GM18867 (cell line): ENCODE data around the gene BACE2.

Experiments
- ATAC-seq: cut with Tn5 transposase; IDR thresholded peaks from one replicate; pipeline ENCODE4 v1.9.1; 2021; ENCODE audit warnings: mild to moderate bottlenecking, moderate library complexity; ENCODE audit not compliant: unreplicated experiment

Gene BACE2

DNA sequence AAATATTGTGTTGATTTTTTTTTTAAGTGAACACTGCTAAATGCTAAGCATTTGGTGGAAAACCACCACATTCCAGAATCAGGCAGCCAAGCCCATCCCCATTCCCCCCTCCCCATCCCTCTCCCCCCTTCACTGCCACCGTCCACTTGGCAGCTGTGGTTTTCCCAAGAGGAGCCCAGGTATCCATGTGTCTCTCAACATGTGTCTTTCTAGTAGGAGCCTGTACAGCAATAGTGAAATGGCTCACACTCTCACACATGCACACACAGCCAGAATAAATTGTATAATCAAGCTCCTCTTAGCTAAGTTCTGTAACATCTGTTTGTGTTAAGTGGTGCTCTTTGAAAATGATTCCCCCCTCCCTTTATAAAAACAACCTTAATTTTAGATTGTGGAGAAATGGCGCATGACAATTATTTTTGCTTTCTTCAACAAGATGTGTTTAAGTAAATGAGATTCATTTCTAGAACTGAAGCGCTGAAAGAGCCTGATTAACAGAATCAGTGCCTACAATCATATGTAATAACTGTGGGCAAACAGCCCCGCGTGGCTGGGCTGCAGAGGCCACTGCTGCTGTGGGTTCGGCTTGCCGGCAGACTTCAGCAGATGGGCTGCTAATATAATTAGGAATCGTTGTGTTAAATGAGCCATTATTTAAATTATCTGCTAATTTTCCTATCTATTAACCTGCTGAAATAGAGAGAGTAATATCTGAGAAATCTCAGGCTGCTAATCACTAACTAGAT, 43.3 kb downstream of the BACE2 start:
- no peak for ATAC-seq

DNA sequence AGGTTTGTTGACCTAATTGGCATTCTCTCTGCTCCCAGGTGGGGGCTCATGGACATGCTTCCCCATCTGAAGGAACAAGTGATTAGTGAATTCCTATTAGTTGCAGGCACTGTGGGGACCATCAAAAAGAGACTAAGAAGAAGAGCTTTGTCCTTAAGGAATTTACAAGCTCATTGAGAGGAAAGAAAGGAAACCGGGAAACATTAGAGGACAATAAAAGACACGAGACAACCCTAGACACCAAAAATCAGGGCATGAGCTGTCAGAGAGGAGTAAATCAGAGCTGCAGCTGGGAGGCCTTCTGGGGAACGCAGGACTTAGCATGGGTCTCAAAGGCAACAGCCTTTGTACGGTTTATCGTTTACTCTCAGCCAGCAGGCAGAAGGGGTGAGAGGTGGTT, 45.1 kb downstream of the BACE2 start:
- no peak for ATAC-seq

DNA sequence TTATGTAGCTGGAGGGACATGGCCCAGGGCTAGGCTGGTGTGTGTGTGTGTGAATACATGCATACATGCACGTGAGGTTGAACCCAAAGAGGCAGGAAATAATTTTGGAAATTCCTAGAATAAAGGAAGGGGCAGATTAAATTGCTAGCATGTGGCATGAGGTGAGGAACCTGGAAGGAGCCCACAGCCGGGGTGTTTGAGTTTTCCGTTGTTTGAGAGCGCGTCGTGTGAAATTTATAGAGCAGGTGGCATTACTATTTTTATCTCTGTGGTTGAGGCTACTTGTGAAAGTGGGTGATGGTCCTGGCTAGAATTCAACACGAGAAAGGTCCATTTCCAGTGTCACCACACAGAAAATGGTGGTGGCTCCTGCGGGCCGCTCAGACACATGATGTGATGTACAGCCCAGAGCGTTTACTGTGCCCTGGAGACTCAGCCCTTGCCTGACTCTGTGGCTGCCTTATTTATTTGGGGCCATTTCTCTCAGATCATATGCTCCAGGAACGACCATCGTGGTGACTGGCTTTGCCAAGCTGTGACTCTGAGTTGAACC, 48.0 kb downstream of the BACE2 start:
- ATAC-seq, result no peak

DNA sequence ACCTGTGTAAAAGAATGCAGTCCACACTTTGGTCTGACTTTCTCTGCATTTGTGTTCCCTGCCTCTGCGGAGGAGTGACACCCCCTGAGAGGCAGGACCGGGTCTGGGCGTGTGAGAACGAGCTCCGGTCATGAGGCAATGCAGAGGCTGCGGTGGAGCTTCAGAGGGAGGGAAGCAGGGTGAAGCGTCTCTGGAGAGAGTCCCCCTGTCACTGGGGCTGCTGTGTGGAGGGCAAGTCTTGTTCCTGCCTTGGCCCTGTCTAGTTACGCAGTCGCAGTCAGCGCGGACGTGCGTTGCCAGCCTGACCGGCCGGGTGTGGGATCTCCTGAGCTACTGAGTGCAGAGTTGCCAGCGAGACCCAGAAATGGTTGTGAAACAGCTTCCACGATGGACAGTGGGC, 48.5 kb downstream of the BACE2 start:
- ATAC-seq, result no peak

DNA sequence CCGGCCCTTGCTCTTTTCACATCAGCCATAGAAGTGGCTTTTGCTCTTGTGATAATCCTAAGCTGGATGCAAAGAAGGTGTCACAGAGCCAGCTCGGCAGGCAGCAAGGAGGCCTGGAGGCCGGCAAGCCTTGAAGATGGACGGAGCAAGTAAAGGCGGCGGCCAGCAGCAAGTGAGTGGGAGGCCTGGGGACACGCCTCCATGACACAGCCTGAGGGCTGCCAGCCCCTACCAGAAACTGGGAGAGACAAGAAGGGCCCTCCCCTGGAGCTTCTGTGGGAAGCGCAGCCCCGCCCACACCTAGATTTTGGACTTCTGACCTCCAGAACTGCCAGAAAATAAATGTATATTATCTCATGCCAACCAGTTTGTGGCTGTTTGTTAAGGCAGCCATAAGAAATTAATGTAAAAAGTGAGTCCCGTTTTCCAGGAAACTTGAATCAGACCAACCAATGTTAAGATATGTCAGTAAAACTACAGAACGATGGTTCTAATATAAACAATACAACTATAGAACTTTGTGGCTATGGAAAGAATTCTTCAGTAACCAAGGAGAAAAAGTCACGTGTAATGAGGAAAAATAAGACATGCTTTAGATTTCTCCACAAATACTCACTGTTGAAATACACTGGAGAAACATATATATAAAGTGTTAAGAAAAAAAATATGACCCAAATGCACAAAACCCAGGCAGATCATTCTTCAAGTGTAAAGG, 49.9 kb downstream of the BACE2 start:
- no peak for ATAC-seq

DNA sequence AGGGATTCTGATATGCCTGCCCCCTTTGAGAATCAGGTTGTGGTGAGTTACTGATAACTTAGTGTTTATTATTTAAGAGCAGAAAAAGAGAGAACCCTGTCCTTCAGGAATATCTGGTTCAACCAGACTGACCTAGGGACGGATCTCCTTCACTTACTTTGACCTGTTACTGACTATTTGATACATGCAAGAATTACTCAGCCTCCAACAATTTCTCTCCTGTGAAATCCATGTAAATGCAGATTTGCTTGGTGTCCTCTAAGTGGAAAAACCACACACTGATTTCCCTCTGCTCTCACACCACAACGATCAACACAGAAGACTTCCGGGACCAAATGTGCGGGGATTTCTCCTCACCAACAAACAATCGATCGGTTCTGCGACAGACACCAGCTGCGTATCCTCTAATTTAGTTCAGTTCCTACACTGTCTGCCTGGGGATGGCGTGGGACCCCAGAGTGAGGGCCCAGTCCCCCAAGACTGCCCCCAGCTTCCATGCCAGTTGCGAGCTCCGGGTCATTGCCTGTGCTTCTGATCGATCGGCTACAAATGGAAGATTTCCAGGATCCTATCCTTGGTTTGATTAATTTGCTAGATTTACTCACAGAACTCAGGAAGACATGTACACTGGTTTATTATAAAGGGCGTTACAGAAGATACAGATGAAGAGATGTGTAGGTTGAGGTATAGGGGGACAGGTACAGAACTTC, 51.7 kb downstream of the BACE2 start:
- ATAC-seq, result no peak

DNA sequence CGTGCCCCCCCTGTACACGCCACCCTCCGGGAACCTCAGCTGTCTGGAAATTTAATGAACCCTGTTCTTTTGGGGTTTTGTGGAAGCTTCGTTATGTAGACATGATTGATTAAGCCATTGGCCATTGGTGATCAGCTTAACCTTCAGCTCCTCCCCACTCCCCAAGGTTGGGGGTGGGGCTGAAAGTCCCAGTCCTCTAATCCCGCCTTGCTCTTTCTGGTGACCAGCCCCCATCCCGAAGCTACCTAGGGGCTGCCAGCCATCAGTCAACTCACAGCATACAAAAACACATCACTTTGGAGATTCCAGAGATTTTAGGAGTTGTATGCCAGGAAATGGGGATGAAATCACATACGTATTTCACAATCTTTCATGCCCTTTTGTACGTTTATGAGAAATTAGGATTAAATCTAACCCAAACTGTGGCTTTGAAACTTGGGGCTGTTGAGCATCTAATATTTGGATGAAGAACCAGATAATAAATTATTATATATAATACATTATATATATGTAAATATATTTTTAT, 52.3 kb downstream of the BACE2 start:
- ATAC-seq, result no peak

DNA sequence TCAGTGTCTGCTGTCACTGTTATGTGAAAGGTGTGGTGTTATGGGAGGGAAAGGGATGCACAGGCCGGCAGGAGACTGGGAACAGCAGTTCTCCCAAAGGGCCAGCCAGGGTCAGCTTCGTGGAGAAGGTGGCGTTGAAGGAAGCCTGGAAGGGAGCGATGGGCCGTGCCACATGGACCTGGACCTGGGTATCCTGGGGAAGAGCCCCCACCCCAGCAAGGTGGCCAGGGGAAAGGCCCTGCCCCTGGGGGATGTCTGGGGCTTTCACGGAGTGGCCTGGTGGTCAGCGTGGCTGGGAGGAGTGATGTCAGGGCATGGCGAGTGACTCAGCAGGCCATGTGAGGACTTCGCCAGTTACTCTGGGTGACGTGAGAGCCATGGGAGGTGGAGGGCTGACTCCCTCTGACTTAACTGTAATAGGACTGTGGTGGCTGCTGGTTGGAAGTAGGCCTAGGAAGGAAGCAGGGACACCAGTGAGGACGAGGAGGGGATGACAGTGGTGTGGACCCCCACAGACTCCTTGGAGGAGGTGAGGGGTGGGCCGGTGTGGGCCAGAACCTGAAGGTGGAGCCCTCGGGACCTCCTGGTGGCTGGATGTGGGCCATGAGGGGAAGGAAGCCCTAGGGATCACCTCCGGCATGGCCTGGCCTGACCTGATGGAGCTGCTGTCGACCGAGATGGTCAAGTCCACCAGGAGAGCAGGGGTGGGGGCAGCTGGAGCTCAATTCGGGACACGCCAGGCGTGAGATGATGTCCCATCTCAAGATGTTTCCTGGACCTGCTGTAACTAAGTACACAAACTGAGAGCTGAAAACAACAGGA, 54.5 kb downstream of the BACE2 start:
- ATAC-seq, result no peak

DNA sequence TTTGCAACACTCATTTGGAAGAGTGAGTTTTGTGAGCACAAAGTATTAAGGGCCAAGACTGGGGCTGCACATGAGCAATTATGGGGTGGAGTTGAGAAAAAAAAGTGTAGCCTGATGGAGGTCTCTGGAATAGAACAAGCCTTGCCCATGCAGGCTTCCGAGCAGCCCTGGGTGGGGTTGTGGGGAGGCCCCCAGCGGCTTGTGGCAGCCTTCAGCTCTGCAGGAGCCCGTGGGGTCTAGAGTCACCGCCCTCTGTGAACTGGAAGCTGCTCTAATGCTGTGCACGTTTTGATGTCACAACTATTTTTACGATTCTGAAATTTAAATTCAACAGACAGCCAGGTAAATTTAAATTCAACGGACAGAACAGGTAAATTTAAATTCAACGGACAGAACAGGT, 58.9 kb downstream of the BACE2 start:
- no peak for ATAC-seq

DNA sequence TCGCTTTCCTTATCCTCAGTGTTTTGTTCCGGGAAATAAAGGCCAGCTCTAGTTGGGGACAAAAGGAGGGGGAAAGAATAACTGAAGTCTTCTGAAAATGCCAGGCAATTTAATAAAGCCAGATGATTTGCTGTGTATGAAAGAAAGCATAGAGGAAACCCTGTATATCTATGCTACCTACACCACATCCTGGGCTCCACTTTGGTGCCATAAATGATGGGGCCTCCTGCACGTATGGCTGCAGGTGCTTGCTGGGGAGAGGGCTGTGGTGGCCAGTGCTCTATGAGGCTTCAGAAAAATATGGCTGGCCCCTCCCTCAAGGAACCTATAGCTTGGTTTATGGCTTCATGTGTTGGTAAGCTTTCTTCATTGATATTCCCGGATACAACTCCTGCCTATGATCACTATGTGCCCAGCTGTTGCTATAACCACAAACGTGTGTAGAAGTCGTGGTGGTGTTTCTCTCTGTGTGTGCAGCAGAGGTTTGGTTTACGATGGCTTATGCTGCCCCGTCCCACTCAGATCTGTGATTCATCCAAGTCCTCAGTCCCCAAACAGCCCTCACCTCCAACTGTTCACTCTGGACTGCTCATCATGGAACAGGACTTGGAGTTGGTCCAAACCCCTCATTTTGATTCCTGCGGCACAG, 59.5 kb downstream of the BACE2 start:
- ATAC-seq, result no peak

DNA sequence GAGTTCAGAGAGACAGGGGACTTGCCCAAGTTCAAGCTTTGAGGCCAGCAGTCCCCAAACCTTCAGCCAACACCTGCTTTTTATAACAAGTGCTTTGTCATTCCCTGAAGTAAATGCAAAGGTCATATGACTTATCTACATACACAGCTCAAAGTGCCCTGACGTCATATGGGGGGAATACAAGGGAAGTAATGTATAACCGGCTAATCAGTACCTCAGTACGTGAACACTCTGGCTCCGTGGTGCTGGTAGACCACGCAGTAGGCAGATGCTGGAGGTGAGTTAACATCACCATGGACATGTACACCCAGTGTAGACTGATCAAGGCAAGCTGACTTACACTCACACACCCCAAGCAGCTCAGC, 60.0 kb downstream of the BACE2 start:
- no peak for ATAC-seq

DNA sequence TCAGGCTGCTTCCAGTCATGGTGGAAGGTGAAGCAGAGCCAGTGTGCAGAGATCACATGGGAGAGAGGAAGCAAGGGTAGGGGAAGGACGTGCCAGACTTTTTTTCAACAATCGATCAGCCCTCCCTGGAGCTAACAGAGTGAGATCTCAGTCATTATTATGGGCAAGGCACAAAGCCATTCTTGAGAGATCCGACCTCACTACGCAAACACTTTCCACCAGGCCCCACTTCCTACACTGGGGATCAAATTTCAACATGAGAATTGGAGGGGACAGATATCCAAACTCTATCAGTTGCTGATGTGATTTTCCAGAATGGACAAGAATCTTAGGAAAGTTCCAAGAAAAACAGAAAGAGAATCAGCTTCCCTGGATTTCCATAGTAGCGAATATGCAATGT, 60.5 kb downstream of the BACE2 start:
- ATAC-seq, result no peak

DNA sequence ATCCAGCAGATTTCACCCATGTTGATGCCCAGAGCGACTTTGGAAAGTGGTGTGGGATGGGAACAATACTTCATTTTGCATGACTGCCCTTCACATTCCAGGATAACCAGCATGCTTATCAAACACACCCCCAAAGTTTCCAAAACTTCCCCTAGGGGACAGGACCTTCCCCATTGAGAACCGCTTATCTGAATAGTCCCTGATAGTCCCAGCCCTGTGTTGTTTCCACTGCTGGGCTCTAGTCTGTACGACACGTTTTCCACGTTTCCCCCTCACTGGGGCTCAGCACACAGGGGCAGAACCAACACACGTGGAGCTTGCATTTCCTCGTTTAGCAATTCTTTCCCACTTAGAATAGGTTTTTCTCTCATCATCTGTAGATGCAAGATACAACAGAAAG, 61.0 kb downstream of the BACE2 start:
- ATAC-seq, result no peak

DNA sequence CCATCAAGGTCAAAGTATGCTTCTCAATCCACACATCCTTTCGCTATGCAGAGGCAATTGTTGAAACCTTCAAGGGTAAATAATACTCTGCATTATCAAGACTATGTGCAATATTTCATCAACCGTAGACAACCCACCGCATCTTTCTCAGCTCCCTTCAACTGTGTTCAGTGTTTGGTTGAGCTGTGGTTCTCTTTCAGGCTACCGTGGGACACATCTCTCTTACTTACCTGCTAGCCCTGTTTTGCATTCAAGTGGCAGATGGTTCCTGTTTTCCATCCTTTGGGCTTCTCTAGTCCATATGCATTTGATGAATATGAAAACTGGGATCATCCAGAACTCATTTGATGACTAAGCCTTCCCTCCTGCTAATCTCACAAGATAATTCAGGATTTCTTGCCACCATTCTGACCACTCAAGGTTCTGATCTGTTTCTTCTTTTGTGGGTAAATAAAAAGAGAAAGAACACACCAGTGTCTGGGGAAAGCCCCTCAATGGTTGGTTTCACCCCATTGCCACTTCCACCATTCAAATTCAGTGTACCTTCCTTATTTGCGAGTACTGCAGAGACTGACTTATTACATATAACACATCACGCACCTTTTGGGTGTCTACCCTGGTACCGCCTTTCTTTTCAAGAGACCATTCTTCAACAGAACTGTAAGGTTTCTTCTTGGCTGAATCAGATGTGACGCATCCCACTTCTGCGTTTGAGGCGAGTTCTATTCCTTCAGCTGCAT, 61.7 kb downstream of the BACE2 start:
- peak; percentile 44 for ATAC-seq

DNA sequence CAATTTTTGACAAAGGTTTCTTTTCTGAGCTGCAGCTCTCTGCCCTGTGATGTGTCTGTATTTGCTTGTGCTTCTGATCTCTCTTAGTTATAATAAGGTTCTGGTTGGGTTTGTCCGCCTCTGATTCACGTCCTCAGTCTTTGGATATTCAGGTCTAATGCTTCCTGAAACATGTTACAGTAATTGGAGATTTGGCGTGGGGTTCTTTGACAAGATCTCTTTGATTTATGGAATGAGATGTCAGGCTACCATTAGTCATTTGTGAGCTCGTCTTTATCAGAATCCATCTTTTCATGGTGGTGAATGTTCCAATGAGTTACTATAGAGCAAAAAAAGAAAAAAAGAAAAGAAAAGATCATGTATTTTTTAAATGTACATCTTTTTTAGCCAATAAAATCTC, 62.5 kb downstream of the BACE2 start:
- no peak for ATAC-seq

DNA sequence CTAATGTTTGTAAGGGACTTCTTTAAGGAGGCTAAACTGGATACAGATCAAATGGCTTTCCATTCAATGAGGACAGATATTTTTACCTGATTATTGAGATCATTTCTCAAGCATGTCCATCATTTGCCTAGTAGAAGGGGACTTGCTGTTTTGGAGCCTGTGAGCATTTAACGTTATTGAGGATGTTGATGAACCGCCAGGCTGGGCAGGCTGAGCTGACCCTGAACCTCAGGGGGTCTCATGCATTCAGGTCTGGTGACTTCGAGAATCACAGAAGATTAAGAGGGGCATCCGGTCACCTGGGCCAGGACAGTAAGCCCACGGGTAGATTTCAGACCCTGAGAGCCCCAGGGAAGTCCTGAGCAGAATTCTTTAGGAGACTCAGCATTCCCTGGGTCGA, 63.1 kb downstream of the BACE2 start:
- no peak for ATAC-seq

DNA sequence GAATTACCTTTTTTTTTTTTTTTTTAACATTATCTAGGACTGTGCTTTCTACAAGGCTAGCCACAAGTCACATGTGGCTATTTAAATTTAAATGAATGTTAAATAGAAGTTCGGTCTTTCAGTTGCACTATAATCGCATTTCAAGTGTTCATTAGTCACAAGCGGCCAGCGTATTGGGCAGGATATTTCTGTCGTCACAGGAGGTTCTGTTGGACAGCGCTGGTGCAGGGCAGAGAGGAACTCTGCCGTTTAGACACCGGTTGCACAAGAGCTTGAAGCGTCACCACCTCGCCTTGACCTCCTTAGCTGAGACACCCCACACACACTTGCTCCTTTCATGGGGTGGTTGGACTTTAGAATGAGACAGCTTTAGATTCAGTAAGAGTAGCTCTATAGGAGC, 64.1 kb downstream of the BACE2 start:
- no peak for ATAC-seq

DNA sequence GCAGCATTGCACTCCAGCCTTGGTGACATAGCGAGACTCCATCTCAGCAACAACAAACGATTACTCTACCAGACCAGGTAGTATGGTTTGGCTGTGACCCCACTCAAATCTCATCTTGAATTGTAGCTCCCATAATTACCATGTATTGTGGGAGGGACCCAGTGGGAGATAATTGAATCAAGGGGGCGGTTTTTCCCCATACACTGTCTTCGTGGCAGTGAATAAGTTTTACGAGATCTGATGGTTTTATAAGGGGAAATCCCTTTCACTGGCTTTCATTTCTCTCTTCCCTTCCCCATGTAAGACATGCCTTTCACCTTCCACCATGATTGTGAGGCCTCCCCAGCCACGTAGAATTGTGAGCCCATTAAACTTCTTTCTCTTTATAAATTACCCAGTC, 66.0 kb downstream of the BACE2 start:
- ATAC-seq, result no peak

DNA sequence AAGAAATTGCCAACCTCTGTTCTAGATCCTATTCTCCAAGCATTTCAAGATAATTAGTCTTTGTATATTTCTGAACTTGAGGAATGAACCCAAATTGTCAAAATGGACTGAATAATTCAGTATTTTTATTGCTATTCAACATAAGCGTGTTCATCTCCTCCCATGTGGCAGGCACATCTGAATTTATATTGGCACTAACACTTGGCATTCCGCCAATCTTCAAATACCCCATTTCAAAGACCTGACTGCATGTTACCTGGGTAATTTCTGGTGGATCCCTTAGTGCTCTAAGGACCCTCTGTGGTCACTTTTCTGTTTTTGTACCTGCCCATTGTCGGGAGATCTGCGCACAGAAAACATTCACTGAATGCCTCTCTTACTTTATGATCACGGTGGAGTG, 66.6 kb downstream of the BACE2 start:
- no peak for ATAC-seq

DNA sequence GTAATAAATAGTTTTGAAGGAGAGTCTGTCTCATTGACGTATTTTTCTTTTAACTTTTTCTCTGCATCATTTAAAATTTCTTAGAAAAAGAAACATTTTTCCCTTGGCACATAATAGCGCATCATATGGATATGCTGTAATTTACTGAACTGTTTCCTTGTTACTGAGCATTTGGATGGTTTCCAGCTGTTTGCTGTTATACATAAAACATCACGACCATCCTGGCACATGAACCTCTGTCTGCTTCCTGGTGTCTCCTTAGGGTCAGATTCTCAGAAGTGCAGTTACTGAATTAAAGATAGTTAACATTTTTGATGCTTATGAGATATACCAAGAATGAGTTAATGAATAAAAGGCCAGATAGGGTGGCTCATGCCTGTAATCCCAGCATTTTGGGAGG, 67.2 kb downstream of the BACE2 start:
- ATAC-seq, result no peak
